SU-DHL-6 (cell line): ENCODE measurements around the gene PSMB1.
"Not testable (repeated sequence)": the region's sequence is repeated elsewhere in the genome, so short reads cannot be mapped to it uniquely, and the experiment has no call there.

ENCODE experiments used
- H2AFZ ChIP-seq: fragments of 200-600 bp; sonication (generic); 2 replicates; pipeline ENCODE4 v1.6.1; 2014; ENCODE audit warnings: low read depth, mild to moderate bottlenecking, moderate library complexity, mixed read lengths, antibody characterized with exemption, low read length; ENCODE audit not compliant: severe bottlenecking
- H3F3A ChIP-seq: fragments of 200-600 bp; shearing (Covaris generic); 2 replicates; pipeline ENCODE4 v1.6.0; 2016; ENCODE audit warnings: antibody characterized with exemption, mild to moderate bottlenecking; ENCODE audit not compliant: insufficient read depth
- H3K27ac ChIP-seq: fragments of 200-600 bp; sonication (generic); 2 replicates; pipeline ENCODE4 v1.5.1; 2016; ENCODE audit warnings: low read depth, mild to moderate bottlenecking, low read length, moderate library complexity, mixed read lengths
- H3K27me3 ChIP-seq: fragments of 200-600 bp; sonication (generic), shearing (Covaris generic); 2 replicates; pipeline ENCODE4 v1.6.0; 2014; ENCODE audit warnings: mild to moderate bottlenecking, low read length
- H3K36me3 ChIP-seq: fragments of 200-600 bp; sonication (generic); 2 replicates; pipeline ENCODE4 v1.6.1; 2014; ENCODE audit warnings: mild to moderate bottlenecking, low read length, mixed read lengths
- H3K4me2 ChIP-seq: fragments of 300-600, 200-600 bp; shearing (Covaris generic), sonication (generic); 2 replicates; pipeline ENCODE4 v1.6.0; 2014; ENCODE audit warnings: low read length, low read depth, mild to moderate bottlenecking; ENCODE audit not compliant: poor library complexity, severe bottlenecking
- H3K4me3 ChIP-seq: fragments of 200-600 bp; sonication (generic); 2 replicates; pipeline ENCODE4 v1.5.1; 2014; ENCODE audit warnings: antibody characterized with exemption, low read length, mild to moderate bottlenecking, mixed read lengths; ENCODE audit not compliant: insufficient read depth, poor library complexity, severe bottlenecking
- H3K79me2 ChIP-seq: fragments of 200-600 bp; sonication (generic); 2 replicates; pipeline ENCODE4 v1.6.1; 2014; ENCODE audit warnings: mild to moderate bottlenecking, low read length, moderate library complexity; ENCODE audit not compliant: insufficient read depth
- H3K9ac ChIP-seq: fragments of 200-600 bp; sonication (generic); 2 replicates; pipeline ENCODE4 v1.7.0; 2014; ENCODE audit warnings: mild to moderate bottlenecking, low read length
- H3K9me2 ChIP-seq: fragments of 200-600 bp; sonication (generic); replicated peaks from 2 replicates; pipeline ENCODE4 v1.6.1; 2014; ENCODE audit warnings: low read length; ENCODE audit not compliant: insufficient read depth
- H3K9me3 ChIP-seq: fragments of 200-600 bp; sonication (generic); 2 replicates; pipeline ENCODE4 v1.6.1; 2014; ENCODE audit warnings: low read length, mixed read lengths; ENCODE audit not compliant: insufficient read depth
- H4K20me1 ChIP-seq: fragments of 200-600 bp; sonication (generic); 2 replicates; pipeline ENCODE4 v1.6.1; 2014; ENCODE audit warnings: low read depth, mild to moderate bottlenecking, antibody characterized with exemption, low read length, moderate library complexity, mixed read lengths
- CTCF ChIP-seq: fragments of 200-600 bp; sonication (generic); IDR thresholded peaks from one replicate; pipeline ENCODE4 v1.5.1; 2017; ENCODE audit warnings: antibody characterized with exemption, mild to moderate bottlenecking, low read length, moderate library complexity; ENCODE audit not compliant: insufficient read depth, poor library complexity, severe bottlenecking
- EZH2phosphoT487 ChIP-seq: fragments of 200-600 bp; sonication (generic), shearing (Covaris generic); conservative IDR thresholded peaks from 2 replicates; pipeline ENCODE4 v1.6.1; 2018; ENCODE audit warnings: mild to moderate bottlenecking, antibody characterized with exemption, low read length, moderate library complexity, mixed read lengths

Gene PSMB1

GRCh38 chr6:170533792-170534191 is 19.3 kb downstream of the PSMB1 start:
- H3K27me3 ChIP-seq, result no peaks in the 10 kb centered on the region
- H3F3A ChIP-seq, result no peaks in the 10 kb centered on the region
- no peak for TF ChIP-seq CTCF
- TF ChIP-seq EZH2phosphoT487, result no peak
- H3K36me3 ChIP-seq, result peaks cover 43% of the 10 kb centered on the region
- no peaks in the 10 kb centered on the region; the same call in 1 of the 2 replicates for H4K20me1 ChIP-seq
- H3K9me2 ChIP-seq, result no peaks in the 10 kb centered on the region
- no peak overlapping the region for H3K27ac ChIP-seq
- H3K4me3 ChIP-seq, result no peak overlapping the region
- H3K9ac ChIP-seq, result no peak overlapping the region
- H3K79me2 ChIP-seq, result 0 out of 2 replicates have a peak, but pooled peaks cover 3% of the 10 kb centered on the region
- no peaks in the 10 kb centered on the region for H3K9me3 ChIP-seq
- no peak overlapping the region for H3K4me2 ChIP-seq
- no peak overlapping the region for H2AFZ ChIP-seq

- H3K79me2 ChIP-seq, result no peaks in the 10 kb centered on the region
- peaks cover 40% of the 10 kb centered on the region for H3K36me3 ChIP-seq
- H2AFZ ChIP-seq, result no peak overlapping the region
- no peaks in the 10 kb centered on the region for H3F3A ChIP-seq
- no peak for TF ChIP-seq CTCF
- no peak for TF ChIP-seq EZH2phosphoT487
- H3K9me3 ChIP-seq, result no peaks in the 10 kb centered on the region
- H3K9me2 ChIP-seq, result no peaks in the 10 kb centered on the region
- no peak overlapping the region for H3K27ac ChIP-seq
- H3K27me3 ChIP-seq, result no peaks in the 10 kb centered on the region
- no peak overlapping the region for H3K4me2 ChIP-seq
- H3K4me3 ChIP-seq, result no peak overlapping the region
- no peaks in the 10 kb centered on the region; the same call in 1 of the 2 replicates for H4K20me1 ChIP-seq
- H3K9ac ChIP-seq, result no peak overlapping the region
Observed at GRCh38 chr6:170532867-170533488, 20.1 kb downstream of the PSMB1 start.

- no peak overlapping the region for H2AFZ ChIP-seq
- H3K36me3 ChIP-seq, result peaks cover 16% of the 10 kb centered on the region
- no peaks in the 10 kb centered on the region for H4K20me1 ChIP-seq
- H3K9ac ChIP-seq, result no peak overlapping the region
- no peak overlapping the region for H3K27ac ChIP-seq
- H3F3A ChIP-seq, result no peaks in the 10 kb centered on the region
- H3K9me2 ChIP-seq, result no peaks in the 10 kb centered on the region
- no peaks in the 10 kb centered on the region for H3K79me2 ChIP-seq
- no peak overlapping the region for H3K4me2 ChIP-seq
- H3K9me3 ChIP-seq, result no peaks in the 10 kb centered on the region
- TF ChIP-seq CTCF, result peak; percentile 68
- TF ChIP-seq EZH2phosphoT487, result no peak
- H3K27me3 ChIP-seq, result no peaks in the 10 kb centered on the region
- no peak overlapping the region for H3K4me3 ChIP-seq
Observed at GRCh38 chr6:170529839-170530469, 23.2 kb downstream of the PSMB1 start.

GRCh38 chr6:170527995-170528394 is 25.1 kb downstream of the PSMB1 start:
- H3F3A ChIP-seq, H3K4me3 ChIP-seq, H3K27ac ChIP-seq, H3K79me2 ChIP-seq, H3K9ac ChIP-seq, H3K36me3 ChIP-seq, H4K20me1 ChIP-seq, H3K9me2 ChIP-seq, H2AFZ ChIP-seq, H3K4me2 ChIP-seq, H3K9me3 ChIP-seq, H3K27me3 ChIP-seq: not testable (repeated sequence)
